ENCODE data around the gene NUP188.

Gene NUP188

DNA sequence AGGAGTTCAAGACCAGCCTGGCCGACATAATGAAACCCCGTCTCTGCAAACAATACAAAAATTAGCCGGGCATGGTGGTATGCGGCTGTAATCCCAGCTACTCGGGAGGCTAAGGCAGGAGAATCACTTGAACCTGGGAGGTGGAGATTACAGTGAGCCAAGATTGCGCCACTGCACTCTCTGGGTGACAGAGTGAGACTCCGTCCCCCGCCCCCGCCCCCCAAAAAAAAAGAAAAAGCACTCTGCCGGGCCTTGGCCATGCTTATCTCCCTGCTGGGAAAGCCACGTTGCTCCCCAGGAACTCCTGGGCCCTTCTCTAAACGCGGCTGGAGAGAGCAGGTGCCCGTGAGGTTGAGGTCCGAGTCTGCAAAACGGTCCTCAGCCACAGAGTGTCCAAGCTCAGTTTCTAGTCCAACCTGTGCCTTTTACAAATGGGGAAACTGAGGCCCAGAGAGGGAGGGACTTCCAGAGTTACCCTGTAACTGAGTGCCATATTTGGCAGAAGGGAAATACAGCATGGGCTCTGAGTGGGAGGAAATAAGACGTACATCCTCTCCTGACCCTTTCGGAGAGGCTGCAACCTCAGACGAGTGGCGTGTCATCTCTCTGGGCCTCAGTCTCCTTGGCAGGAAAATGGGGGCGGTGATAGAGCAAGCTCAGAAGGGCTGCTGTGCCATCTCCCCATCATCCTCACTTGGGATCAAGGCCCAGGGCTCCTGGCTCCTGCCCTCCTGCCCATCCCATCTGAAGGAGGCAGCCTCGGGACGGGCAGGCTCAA is 33.3 kb upstream of the NUP188 start:
- DNase-seq: peak; percentile 32

DNA sequence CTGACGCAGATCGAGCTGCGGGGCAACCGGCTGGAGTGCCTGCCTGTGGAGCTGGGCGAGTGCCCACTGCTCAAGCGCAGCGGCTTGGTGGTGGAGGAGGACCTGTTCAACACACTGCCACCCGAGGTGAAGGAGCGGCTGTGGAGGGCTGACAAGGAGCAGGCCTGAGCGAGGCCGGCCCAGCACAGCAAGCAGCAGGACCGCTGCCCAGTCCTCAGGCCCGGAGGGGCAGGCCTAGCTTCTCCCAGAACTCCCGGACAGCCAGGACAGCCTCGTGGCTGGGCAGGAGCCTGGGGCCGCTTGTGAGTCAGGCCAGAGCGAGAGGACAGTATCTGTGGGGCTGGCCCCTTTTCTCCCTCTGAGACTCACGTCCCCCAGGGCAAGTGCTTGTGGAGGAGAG is 31.3 kb upstream of the NUP188 start:
- no peak for DNase-seq

DNA sequence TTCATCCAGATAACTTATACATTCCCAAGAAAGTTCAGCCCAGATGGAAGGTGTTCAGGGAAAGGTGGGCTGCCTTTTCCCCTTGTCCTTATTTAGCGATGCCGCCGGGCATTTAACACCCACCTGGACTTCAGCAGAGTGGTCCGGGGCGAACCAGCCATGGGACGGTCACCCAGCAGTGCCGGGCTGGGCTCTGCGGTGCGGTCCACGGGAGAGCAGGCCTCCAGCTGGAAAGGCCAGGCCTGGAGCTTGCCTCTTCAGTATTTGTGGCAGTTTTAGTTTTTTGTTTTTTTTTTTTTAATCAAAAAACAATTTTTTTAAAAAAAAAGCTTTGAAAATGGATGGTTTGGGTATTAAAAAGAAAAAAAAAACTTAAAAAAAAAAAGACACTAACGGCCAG is 30.8 kb upstream of the NUP188 start:
- no peak for DNase-seq

DNA sequence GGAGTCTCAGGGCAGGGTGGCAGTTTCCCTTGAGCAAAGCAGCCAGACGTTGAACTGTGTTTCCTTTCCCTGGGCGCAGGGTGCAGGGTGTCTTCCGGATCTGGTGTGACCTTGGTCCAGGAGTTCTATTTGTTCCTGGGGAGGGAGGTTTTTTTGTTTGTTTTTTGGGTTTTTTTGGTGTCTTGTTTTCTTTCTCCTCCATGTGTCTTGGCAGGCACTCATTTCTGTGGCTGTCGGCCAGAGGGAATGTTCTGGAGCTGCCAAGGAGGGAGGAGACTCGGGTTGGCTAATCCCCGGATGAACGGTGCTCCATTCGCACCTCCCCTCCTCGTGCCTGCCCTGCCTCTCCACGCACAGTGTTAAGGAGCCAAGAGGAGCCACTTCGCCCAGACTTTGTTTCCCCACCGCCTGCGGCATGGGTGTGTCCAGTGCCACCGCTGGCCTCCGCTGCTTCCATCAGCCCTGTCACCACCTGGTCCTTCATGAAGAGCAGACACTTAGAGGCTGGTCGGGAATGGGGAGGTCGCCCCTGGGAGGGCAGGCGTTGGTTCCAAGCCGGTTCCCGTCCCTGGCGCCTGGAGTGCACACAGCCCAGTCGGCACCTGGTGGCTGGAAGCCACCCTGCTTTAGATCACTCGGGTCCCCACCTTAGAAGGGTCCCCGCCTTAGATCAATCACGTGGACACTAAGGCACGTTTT is 30.2 kb upstream of the NUP188 start:
- DNase-seq: no peak

DNA sequence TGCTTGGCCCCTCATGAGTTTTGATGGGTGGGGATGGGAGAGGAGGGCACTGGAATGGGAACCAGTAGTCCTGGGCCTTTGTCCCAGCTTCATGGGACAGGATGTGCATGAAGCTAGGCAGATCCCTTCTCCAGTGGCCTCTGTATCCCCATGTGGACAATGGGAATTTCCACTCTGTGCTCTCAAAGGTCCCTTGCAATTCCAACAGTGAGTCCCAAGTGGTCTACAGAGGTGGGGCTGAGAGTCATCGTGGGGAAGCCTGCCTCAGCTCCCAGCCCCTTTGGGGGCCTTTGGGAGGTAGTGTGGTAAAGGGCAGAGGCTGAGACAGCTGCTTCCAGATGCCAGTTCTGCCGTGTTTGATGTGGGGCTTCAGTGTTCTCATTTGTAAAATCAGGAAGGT is 28.6 kb upstream of the NUP188 start:
- no peak for DNase-seq

DNA sequence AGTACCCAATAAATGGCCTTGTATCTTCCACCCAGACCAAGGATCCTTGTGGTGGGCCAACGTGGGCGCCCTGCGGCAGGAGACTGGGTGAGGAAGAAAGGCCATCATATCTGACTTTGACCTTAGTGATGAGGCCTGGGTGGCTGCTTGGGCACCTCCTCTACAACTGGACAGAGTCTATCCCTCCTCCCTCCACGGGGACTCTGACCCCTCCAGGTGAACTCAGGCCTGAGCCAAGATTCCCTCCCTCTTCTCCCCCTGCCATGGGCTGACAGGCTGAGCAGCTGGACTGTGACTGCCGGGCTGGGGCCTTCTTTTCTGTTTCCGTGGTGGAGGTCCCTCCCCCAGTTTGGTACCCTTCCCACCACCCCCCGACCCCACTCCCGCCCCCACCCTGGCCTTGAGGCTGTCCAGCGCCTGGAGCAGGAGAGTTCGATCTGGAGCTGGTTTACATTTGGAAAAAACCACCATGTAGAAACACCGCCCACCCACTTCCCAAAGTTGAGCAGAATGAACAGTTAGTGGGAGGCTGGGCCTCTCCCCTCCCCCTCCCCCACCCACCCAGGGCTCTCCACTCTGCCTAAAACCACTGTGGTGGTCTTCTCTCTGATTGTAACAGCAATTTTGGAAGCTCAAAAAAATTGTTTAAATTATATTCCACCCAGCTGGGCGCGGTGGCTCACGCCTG is 28.0 kb upstream of the NUP188 start:
- no peak for DNase-seq

DNA sequence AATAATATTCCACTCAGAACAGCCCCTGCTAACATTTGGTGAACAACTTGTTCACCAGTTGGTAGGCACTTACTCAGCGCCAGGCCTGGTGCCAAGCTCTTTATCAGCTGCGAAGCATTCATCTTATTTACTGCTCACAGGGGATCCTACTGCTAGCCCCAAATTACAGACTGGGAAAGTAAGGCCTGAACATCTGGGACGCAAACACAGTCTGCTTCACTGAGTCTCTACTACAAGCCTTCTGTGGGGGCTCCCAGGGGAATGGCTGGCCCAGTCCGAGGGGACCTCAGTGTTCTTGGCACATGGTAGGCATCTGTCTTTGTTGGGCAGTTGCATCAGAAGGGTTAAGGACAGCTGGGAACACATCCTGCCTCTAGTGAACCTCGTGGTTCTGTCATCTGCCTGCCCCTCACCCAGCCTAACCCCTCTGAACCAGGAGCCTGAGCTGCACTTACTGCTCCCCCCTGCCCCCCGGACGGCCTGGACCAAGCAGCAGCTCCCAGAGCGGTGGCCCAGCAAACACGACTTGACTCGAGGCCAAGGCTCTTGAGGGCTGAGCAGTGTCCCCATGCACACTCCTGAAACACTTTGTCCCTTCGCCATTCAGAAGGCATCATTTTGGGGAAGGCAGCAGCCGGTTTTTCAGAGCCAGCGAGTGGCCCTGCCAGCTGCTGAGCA is 27.0 kb upstream of the NUP188 start, which contains the start of gene PHYHD1:
PHYHD1 (plus strand) TSS at position 602 of the 678 bp plus-strand sequence. CDS start 1,342 bp downstream, outside the sequence.
- no peak for DNase-seq

DNA sequence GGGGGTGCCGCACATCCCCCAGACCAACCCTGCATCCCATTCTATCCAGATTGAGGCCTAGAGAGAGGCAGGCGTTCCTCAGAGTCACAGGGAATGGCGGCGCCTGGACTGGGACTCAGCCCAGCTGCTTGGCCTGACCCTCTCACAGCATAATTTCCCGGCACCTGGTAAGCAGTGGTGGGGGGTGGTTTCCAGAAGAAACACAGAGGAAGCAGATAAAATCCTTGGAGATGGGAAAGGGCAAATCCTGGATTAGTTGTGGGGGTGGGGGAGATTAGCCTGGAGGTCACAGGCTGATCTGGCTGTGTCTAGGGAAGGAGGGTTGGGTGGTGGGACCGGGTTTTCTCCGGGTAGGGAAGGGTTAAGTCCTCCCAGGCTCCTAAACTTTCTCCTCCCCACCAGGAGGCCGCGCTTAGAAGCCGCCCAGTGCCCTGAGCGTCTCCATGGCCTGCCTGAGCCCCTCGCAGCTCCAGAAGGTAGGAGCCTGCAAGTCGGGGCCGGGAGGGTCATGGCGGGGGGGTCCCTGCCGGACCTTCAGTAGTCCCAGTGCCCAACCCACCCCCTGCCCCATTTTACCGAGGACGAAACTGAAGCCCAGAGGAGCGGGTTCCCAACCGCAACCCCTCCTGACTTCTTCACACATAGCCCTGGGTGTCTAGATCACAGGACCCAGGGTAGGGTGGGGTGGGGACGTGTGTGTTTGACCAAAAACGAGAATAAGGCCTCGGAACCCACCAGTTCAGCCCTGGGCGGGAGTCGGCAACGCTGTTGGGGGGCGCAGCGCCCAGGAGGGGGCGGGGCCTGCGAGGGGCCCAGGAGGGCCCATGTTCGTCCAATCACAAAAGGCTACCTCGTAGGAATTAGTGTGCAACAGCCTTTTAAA is 25.4 kb upstream of the NUP188 start:
- DNase-seq: no peak

DNA sequence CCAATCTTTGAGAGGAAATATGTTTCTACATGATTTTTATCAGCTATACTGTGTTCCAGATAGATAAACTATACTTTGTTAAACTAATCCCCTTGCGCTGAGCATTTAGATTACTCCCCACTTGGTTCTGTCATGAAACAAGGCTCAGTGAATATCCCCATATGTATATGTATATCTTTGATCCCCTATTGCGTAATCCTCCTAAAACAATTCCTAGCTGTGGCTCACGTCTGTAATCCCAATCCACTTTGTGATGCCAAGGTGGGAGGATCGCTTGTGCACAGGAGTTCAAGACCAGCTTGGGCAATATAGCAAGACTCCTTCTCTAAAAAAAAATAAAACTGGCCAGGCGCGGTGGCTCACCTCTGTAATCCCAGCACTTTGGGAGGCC is 24.0 kb upstream of the NUP188 start:
- no peak for DNase-seq

DNA sequence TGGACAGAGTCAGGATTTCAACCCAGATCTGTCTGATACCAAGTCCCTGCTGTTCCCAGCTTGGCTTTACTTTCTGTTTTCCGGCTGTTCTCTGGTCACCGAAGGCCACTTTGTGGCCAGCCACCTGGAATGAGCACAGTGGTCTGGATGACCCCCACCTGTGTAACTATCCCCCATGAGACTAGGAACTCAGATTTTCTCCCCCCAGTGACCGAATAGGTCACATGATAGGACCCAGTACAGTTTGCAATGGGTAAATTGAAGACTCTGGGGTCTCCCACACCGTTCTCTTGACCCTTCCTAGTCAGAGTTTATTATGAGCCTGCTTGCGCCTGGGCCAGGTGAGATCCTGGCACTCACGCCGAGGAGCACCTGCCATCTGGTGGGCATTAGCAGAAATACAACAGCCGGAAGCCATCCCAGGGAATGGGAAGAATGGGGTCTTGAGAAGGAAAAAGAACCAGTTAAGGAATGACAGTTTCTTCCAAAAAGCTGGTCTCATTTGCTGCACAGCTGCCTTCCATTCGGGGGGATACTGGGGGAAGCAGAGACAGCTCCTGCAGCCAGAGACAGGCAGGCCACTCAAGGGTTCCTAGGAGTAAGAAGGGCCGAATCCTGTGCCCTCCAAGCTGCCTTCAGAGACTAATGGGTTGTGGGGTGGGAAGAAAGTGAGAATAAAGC is 19.6 kb upstream of the NUP188 start:
- DNase-seq: peak; percentile 54

DNA sequence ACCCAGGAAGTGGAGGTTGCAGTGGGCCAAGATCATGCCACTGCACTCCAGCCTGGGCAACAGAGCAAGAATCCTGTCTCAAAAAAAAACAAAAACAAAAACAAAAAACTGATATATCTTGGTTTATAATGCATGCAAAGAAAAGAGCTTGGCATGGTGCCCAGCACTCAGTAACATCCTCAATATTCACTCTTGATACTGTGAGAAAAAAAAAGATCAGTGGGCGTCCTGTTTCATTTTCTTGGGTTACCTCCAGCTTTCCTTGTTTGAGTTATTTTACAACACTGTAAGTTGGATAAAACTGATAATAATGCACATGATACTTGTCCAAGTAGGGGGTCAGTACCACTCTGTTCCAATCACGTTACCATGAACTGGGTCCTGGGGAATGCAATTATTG is 18.9 kb upstream of the NUP188 start:
- no peak for DNase-seq

DNA sequence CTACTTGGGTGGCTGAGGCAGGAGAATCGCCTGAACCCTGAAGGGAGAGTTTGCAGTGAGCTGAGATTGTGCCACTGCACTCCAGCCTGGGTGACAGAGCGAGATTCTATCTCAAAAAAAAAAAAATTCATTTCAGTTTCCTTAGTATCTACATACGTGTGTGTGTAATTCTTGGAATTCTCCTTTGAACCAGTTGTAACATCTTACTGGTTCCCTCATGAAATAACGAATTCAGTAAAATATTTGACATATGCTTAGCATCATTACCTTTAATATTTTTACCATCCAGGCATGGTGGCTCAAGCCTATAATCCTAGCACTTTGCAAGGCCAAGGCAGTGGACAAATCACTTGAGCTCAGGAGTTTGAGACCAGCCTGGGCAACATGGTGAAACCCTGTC is 17.9 kb upstream of the NUP188 start:
- no peak for DNase-seq

DNA sequence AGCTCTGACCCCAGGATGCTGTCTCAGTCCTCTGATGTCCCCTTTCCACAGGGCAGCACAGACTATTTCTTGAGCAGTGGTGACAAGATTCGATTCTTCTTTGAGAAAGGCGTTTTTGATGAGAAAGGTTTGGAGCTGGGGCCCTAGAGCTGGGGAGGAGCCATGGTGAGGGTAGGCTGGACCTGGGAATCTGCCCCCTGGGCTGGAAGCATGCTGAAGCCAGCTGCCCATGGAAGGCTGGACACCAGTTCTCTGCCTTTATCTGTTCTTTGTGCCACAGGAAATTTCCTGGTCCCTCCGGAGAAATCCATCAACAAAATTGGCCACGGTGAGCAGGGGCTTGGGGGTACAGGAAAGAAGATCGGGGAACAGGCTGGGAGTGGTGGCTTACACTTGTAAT is 13.8 kb upstream of the NUP188 start:
- DNase-seq: no peak

DNA sequence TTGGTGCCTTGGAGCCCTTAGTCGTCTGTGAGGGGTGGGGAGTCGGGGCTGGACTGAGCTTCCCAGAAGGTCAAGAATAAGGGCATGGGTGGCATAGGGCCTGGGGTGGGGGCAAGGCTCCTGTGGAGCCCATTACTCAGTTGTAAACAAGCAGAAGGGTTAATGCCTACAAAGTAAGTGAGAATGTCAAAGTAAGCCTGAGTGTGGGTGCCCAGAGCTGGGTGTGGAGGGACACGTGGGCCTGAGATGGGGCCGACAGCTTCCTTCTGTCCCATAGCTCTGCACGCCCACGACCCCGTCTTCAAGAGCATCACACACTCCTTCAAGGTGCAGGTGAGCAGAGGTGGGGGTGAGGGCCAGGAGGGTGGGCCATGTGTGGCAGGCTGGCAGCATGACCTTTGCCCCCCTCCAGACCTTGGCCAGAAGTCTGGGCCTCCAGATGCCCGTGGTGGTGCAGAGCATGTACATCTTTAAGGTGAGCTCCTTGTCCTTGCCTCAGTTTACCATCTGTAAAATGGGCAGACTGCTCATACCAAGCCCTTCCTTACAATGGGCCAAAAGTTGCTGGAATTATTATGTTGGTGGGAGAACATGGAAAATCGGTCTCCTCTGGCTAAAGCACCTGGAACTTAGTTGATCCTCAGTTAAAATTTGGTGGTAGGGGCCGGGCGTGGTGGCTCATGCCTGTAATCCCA is 11.2 kb upstream of the NUP188 start:
- no peak for DNase-seq

DNA sequence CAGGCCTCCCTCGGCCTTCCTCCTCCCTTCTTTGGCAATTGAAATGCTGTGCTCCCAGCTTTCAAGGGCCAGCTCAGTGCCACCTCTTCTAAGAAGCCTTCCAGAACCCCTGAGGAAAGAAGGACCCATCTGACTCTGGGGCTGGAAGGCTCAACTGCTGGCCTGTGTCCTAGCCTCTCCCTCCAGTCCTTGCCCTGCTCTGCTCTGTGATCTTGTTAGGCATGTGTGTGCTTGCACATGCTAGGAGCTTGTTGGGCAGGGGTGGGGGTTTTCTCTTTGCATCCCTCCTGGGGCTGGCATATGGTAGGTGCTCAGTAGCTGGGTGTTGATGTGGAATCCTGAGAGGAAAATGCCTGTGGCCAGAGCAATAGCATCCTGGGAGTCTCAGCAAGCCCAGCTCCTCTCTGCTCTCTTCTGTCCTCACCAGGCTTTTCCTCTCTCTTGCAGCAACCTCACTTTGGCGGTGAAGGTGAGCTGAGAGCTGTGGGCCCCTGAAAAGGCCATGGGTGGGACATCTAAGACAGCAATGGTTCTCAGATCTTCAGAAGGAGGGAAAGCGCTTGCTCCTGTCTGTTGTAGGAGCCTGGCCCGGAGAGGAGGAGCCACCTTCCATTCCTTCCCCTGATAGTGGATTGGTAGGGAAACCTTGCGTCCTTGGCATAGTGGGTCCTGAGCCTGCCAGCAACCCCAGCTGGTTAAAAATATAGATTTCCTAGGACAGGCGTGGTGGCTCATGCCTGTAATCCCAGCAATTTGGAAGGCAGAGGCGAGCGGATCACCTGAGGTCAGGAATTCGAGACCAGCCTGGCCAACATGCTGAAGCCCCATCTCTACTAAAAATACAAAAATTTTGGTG is 10.0 kb upstream of the NUP188 start:
- no peak for DNase-seq

DNA sequence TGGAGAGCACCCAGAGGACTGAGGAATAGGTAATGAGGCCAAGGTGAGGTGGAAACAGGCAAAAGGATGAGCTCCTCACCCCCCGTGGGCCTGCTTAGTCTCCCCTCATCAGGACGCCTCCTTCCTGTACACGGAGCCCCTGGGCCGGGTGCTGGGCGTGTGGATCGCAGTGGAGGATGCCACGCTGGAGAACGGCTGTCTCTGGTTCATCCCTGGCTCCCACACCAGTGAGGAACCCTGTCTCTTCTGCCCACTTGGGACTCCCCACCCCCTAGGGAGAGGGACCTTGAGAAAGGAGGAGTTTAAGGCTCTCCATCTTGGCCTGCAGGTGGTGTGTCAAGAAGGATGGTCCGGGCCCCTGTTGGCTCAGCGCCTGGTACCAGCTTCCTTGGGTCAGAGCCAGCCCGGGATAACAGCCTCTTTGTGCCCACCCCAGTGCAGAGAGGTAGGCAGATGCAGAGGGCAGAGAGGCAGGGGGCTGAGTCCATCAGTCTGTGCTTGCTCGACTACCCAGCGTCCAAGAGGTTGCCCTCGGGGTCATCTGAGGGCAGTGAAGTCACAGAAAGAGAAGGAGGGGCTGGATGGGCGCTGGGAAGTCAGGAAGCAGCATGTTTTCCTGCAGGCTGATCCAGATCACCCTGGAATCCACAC is 7.1 kb upstream of the NUP188 start:
- no peak for DNase-seq

DNA sequence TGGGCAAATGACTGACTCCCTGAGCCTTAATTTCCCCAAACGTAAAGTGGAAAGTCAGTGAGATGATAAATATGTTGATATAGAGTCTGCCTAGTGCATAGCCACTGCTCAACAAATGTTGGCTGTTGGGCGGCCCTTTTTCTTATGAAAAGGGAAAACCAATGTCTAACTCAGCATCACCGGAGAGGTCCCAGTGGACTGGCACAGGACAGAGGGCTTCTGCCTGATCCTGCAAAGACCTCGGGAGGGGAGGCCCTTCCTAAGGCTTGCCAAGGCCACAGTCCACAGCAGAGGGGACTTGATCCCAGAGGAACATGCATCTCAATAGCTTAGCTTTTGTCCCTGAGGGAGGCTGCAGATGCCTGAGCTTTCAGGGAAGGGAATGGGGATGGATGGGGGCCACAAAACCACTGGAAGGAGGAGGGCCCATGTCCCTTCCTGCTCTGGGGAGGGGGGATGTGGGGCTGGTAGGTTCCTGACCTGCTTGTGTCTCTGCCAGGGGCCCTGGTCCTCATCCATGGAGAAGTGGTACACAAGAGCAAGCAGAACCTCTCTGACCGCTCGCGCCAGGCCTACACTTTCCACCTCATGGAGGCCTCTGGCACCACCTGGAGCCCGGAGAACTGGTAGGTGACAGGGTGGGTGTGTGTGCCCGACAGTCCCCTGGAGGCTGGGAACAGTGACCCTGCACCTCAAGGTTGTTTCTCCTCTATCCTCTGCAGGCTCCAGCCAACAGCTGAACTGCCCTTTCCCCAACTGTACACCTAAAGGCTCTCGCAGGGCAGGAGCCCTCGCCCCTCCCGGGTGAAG is 6.3 kb upstream of the NUP188 start:
- DNase-seq: no peak

DNA sequence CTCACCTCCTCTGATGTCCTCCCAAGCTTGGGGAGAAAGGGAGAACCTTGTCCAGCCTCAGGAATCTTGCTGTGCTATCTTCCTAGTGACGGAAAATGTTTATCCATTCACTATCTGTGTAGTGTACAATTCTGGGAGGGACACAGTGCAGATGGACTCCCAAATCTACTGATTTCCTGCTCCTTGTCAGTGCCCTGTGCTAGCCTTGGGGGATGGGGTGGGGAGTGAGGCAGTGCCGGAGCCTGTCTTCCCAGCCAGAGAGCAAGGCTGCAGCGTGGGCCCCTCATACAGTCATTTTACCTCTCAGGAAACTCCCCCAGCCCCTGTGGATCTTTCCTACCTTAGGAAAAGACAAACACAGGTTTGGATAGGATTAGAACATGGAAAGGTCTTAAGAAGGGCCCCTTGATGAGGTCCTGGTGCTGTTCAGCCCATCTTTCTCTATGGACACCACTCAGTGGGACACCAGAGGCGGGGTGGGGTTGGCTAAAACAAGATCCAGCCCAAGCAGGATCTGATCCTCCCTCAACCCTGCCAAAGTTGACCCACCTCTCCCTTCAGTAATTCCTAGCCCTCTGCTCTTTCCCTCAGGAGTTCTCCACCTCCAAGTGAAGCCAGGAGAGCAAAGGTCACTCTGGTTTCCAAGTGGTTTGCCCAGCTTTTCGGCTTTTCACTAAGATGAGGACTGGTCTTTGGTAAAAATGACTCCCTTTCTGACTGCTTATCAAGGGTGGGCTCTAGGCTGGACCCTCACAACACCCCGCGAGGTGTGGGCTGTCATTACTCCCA is 3.5 kb upstream of the NUP188 start:
- DNase-seq: no peak
